ENCODE data around the gene CCDC97. TPM values are rescaled to one million over a fixed set of nuclear protein-coding genes. Genes with fewer than 3 reads are reported as not detected.

CCDC97 gene
- total RNA-seq, 2 donors from 2014 or later = 8.1 to 16.2 TPM

GRCh38 chr19:41355035-41355434 is 45.1 kb downstream of the CCDC97 start:
- TF ChIP-seq CTCF (IDR thresholded peaks at IDR 0.05) = no peak
- H3K27me3 ChIP-seq = no peaks in the 10 kb centered on the region
- no peak overlapping the region for H3K4me3 ChIP-seq
- peaks cover 0 to 37% of the 10 kb centered on the region in 2 donors for H3K4me1 ChIP-seq
- no peaks in the 10 kb centered on the region for H3K9me3 ChIP-seq
- no peaks in the 10 kb centered on the region for H3K36me3 ChIP-seq
- no peak overlapping the region for H3K27ac ChIP-seq
- DNase-seq (ENCODE audit: low spot score) = no peak

GRCh38 chr19:41355802-41356201 is 45.8 kb downstream of the CCDC97 start:
- Histone ChIP-seq H3K9me3 (no peaks in the 10 kb centered on the region), H3K27ac (no peak overlapping the region), H3K36me3 (no peaks in the 10 kb centered on the region), H3K27me3 (no peaks in the 10 kb centered on the region), H3K4me3 (no peak overlapping the region), H3K4me1 (peaks cover 0 to 30% of the 10 kb centered on the region in 2 donors)
- no peak for DNase-seq (ENCODE audit: low spot score)
- no peak for TF ChIP-seq CTCF (IDR thresholded peaks at IDR 0.05)

- no peak for DNase-seq (ENCODE audit: low spot score)
- Histone ChIP-seq H3K4me3 (no peak overlapping the region), H3K4me1 (peaks cover 0 to 22% of the 10 kb centered on the region in 2 donors), H3K27ac (no peak overlapping the region), H3K9me3 (no peaks in the 10 kb centered on the region), H3K36me3 (no peaks in the 10 kb centered on the region), H3K27me3 (no peaks in the 10 kb centered on the region)
- TF ChIP-seq CTCF (IDR thresholded peaks at IDR 0.05) = no peak
Measured at GRCh38 chr19:41356984-41357739, 47.2 kb downstream of the CCDC97 start.

DNA sequence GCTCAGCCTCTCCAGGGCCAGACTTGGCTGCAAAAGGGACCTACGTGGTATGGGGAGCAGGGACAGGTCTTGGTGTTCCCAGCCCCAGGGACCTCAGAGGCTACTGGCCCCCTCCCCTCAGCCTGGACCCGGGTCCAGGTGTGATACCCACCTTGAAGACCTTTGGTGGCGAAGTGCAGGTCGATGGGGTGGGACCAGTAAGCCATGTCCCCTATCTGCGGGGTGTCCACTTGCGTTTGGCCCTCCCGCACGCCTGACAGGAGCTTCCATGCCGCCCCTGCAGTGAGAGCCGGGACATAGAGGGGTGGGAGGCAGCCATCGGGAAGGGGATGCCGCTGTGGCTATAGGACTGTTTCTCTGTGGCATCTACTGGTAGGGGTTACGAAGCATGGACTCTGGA is 47.8 kb downstream of the CCDC97 start:
- Histone ChIP-seq H3K27me3 (no peaks in the 10 kb centered on the region), H3K4me3 (no peak overlapping the region), H3K36me3 (no peaks in the 10 kb centered on the region), H3K9me3 (no peaks in the 10 kb centered on the region), H3K27ac (no peak overlapping the region), H3K4me1 (peaks cover 0 to 16% of the 10 kb centered on the region in 2 donors)
- DNase-seq (ENCODE audit: low spot score) = no peak
- TF ChIP-seq CTCF (IDR thresholded peaks at IDR 0.05) = no peak

GRCh38 chr19:41359741-41360140 is 49.8 kb downstream of the CCDC97 start:
- no peak overlapping the region for H3K27ac ChIP-seq
- H3K36me3 ChIP-seq = no peaks in the 10 kb centered on the region
- no peak for TF ChIP-seq CTCF (IDR thresholded peaks at IDR 0.05)
- H3K4me1 ChIP-seq = peaks cover 0 to 14% of the 10 kb centered on the region in 2 donors
- DNase-seq (ENCODE audit: low spot score) = no peak
- H3K9me3 ChIP-seq = no peaks in the 10 kb centered on the region
- H3K4me3 ChIP-seq = no peak overlapping the region
- H3K27me3 ChIP-seq = no peaks in the 10 kb centered on the region

Data from right atrium auricular region (tissue), 2 donors.